WI38 (cell line): ENCODE measurements around the gene PGM2L1.

Experiments used
- H3K4me3 ChIP-seq: 2 replicates; pipeline ENCODE4 v1.5.1; 2011; ENCODE audit warnings: low read depth, mild to moderate bottlenecking, control low read depth, low read length
- CTCF ChIP-seq: IDR thresholded peaks from 2 replicates; pipeline ENCODE4 v1.5.1; 2012; ENCODE audit warnings: low read depth, mild to moderate bottlenecking, control low read depth, low read length

The PGM2L1 gene

GRCh38 chr11:74325649-74326645 lies 72.3 kb downstream of the PGM2L1 start:
- H3K4me3 ChIP-seq = no peak overlapping the region
- no peak for TF ChIP-seq CTCF

- no peak for TF ChIP-seq CTCF
Measured at GRCh38 chr11:74322667-74323066, 75.6 kb downstream of the PGM2L1 start.

GRCh38 chr11:74321487-74322188 lies 76.6 kb downstream of the PGM2L1 start:
- TF ChIP-seq CTCF = peak; percentile 32
- H3K4me3 ChIP-seq = no peak overlapping the region

More at GRCh38 chr11:74322667-74323066, 75.6 kb downstream of the PGM2L1 start:
- H3K4me3 ChIP-seq = no peak overlapping the region

DNA sequence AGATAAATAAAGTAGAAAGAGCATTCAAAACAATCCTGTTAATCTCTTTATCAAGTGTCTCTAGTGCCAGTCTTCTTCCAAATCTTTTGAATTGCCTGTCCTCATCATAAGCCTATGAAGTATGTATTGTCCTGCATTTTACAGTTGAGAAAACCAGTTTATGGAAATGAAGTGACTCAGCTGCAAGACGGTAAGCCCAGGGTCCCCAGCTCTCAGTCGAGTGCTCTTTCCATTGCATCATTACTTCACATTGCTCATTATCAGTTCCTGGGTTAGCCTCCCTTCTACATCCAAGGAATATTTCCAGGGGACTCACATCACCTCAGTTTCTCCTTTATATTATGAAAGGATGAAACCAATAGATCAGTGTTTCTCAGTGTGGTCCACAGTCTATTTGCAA lies 77.7 kb downstream of the PGM2L1 start:
- no peak overlapping the region for H3K4me3 ChIP-seq
- TF ChIP-seq CTCF = no peak

DNA sequence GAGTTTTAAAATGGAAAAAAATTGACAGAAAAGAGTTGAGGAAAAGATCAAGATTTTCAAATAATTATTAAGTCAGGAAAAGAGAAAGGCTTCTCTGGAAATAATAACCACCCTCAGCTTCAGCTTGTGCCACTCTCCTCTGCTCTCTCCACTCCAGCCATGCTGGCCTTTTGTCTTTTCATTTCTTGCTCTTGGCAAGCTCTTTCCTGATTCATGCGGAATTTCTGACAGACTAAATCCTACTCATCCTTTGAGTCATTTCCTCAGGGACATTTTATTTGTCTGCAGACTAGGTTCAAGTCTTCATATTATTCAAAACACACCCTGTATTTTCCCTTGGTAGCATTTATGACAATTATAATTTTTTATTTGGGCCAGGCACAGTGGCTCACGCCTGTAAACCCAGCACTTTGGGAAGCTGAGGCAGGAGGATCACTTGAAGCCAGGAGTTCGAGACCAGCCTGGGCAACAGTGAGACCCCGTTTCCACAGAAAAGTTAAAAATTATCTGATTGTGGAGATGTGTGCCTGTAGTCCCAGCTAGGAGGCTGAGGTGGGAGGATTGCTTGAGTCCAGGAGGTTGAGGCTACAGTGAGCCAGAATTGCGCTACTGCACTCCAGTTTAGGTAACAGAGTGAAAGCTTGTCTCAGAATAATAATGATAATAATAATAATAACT lies 79.0 kb downstream of the PGM2L1 start:
- H3K4me3 ChIP-seq = no peak overlapping the region
- no peak for TF ChIP-seq CTCF

- no peak for TF ChIP-seq CTCF
- H3K4me3 ChIP-seq = no peak overlapping the region
Measured at GRCh38 chr11:74318241-74318932, 79.8 kb downstream of the PGM2L1 start.
